Panc1 (cell line): ENCODE measurements around the gene GNA12. TPM values are rescaled to one million over a fixed set of nuclear protein-coding genes. Genes with fewer than 3 reads are reported as not detected.
A peak's percentile ranks its signal among the peaks of the same experiment; 100 is the strongest.

Experiments
- ATAC-seq: fragments of 200-7000 bp; cut with Tn5 transposase; 2 replicates; pipeline ENCODE4 v1.9.1; 2020; ENCODE audit warnings: mild to moderate bottlenecking, moderate library complexity
- BruUV-seq: library from RNA; stranded (reverse); fragments of 400-500 nt; replicated peaks from 2 replicates; lab custom pipeline; 2021; lab: Mats Ljungman, UMichigan
- CTCF ChIA-PET: fragments of 300-600 bp; sonication (Branson Sonifier 250); formaldehyde crosslinking; loops from one replicate; lab custom pipeline; 2022; ENCODE audit warnings: antibody characterized with exemption; lab: Charles Lee
- POLR2A ChIA-PET: fragments of 300-600 bp; sonication (Branson Sonifier 250); formaldehyde crosslinking; loops from one replicate; lab custom pipeline; 2022; ENCODE audit warnings: antibody characterized with exemption; lab: Charles Lee
- DNase-seq: peaks from one replicate; pipeline ENCODE4 v3.0.0-alpha.2; 2010; ENCODE audit warnings: low read depth, low spot score
- H3K27ac ChIP-seq: 2 replicates; pipeline ENCODE4 v1.5.1; 2011; ENCODE audit warnings: mild to moderate bottlenecking, low read length, inconsistent platforms
- H3K27me3 ChIP-seq: fragments of 200-500 bp; sonication (Bioruptor generic); 2 replicates; pipeline ENCODE4 v1.6.0; 2014; ENCODE audit warnings: low read length, inconsistent platforms; ENCODE audit not compliant: control insufficient read depth, insufficient read depth
- H3K36me3 ChIP-seq: fragments of 200-500 bp; sonication (Bioruptor generic); 2 replicates; pipeline ENCODE4 v1.5.1; 2014; ENCODE audit warnings: inconsistent platforms, mild to moderate bottlenecking, low read length, moderate library complexity; ENCODE audit not compliant: control insufficient read depth, insufficient read depth
- H3K4me1 ChIP-seq: 2 replicates; pipeline ENCODE4 v1.5.1; 2011; ENCODE audit warnings: inconsistent platforms, mild to moderate bottlenecking, low read length, moderate library complexity; ENCODE audit not compliant: control insufficient read depth, insufficient read depth
- H3K4me3 ChIP-seq, 2 experiments: 2 replicates each; pipeline ENCODE4 v1.5.1; 2011 to 2012; ENCODE audit warnings: low read depth in 2 of 2, low read length in 2 of 2, mild to moderate bottlenecking in 2 of 2, inconsistent platforms in 1 of 2, moderate library complexity in 1 of 2
- H3K9me3 ChIP-seq: fragments of 200-500 bp; sonication (Bioruptor generic); 2 replicates; pipeline ENCODE4 v1.5.1; 2014; ENCODE audit warnings: low read depth, mild to moderate bottlenecking, inconsistent platforms, low read length, moderate library complexity; ENCODE audit not compliant: control insufficient read depth, insufficient read depth
- POLR2AphosphoS5 ChIP-seq: IDR thresholded peaks from 2 replicates; pipeline ENCODE4 v1.6.1; 2012; ENCODE audit warnings: mild to moderate bottlenecking, low read depth, low read length, moderate library complexity
- SIN3A ChIP-seq: IDR thresholded peaks from 2 replicates; pipeline ENCODE4 v1.6.1; 2012; ENCODE audit warnings: low read depth, mild to moderate bottlenecking, low read length, moderate library complexity, borderline replicate concordance; ENCODE audit not compliant: insufficient read depth
- TCF7L2 ChIP-seq: IDR thresholded peaks from 2 replicates; pipeline ENCODE4 v1.6.1; 2011; ENCODE audit warnings: mild to moderate bottlenecking, low read depth, low read length, inconsistent platforms
- in situ Hi-C: cut with HindIII; loops from 2 replicates; pipeline ENCODE4 v1.10.0; 2016; ENCODE audit warnings: low sequenced_read_pairs, low pct_unique_long_range_greater_than_20kb
- intact Hi-C: fragments of 100-400 bp; cut with micrococcal nuclease; formaldehyde crosslinking; loops from one replicate; pipeline ENCODE4 v1.10.0; 2022; ENCODE audit not compliant: unreplicated experiment
- total RNA-seq: library from RNA; stranded (reverse); gene quantifications from one replicate; pipeline ENCODE4 v1.2.1, GENCODE V29; 2021; ENCODE audit not compliant: unreplicated experiment
- TF ChIP-seq, protein P1 (sequence below): fragments of 450-650 bp; IDR thresholded peaks from 2 replicates; pipeline ENCODE4 v1.5.1; 2017; ENCODE audit warnings: mild to moderate bottlenecking
- TF ChIP-seq, protein P2 (sequence below), 2 experiments: IDR thresholded peaks; 2 replicates each; pipeline ENCODE4 v1.6.1; 2011 to 2012; ENCODE audit warnings: low read depth in 2 of 2, control low read depth in 1 of 2, low read length in 1 of 2, mild to moderate bottlenecking in 1 of 2, moderate library complexity in 1 of 2; ENCODE audit not compliant: insufficient read depth in 1 of 2

Gene GNA12
- total RNA-seq, 1 experiment from 2014 or later, result 139 TPM

DNA sequence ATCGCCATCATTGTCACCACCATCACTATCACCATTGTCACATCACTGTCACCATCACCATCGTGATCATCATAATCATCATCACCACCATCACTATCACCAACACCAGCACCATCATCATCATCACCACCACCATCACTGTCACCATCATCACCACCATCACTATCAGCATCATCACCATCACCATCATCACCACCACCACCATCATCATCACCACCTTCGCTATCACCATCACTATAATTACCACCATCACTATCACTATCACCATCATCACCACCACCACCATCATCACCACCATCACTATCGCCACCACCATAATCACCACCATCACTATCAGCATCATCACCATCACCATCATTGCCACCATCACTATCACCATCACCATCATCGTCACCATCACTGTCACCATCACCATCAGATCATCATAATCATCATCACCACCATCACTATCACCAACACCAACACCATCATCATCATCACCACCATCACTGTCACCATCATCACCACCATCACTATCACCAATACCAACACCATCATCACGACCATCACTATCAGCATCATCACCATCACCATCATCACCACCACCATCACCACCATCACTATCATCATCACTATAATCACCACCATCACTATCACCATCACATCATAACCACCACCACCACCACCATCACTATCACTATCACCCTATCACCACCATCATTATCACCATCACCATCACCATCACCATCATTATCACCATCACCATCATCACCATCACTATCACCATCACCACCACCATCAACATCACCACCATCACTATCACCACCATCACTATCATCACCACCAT lies 6.0 kb upstream of the GNA12 start:
- intact Hi-C loops, result no loop called here
- H3K9me3 ChIP-seq, result no peaks in the 10 kb centered on the region
- no peak overlapping the region for H3K4me3 ChIP-seq
- no peaks in the 10 kb centered on the region for H3K36me3 ChIP-seq
- H3K4me1 ChIP-seq, result no peaks in the 10 kb centered on the region
- DNase-seq (no peak), ATAC-seq (no peak)
- POLR2A ChIA-PET, result no interaction called here
- H3K27me3 ChIP-seq, result no peaks in the 10 kb centered on the region
- CTCF ChIA-PET, result no interaction called here
- in situ Hi-C loops, result no loop called here
- BruUV-seq, result no TSS peak
- H3K27ac ChIP-seq, result no peak overlapping the region
- TF ChIP-seq SIN3A, result no peak
- no peak for TF ChIP-seq TCF7L2
- TF ChIP-seq POLR2AphosphoS5, result no peak
- TF ChIP-seq, protein P1, sequence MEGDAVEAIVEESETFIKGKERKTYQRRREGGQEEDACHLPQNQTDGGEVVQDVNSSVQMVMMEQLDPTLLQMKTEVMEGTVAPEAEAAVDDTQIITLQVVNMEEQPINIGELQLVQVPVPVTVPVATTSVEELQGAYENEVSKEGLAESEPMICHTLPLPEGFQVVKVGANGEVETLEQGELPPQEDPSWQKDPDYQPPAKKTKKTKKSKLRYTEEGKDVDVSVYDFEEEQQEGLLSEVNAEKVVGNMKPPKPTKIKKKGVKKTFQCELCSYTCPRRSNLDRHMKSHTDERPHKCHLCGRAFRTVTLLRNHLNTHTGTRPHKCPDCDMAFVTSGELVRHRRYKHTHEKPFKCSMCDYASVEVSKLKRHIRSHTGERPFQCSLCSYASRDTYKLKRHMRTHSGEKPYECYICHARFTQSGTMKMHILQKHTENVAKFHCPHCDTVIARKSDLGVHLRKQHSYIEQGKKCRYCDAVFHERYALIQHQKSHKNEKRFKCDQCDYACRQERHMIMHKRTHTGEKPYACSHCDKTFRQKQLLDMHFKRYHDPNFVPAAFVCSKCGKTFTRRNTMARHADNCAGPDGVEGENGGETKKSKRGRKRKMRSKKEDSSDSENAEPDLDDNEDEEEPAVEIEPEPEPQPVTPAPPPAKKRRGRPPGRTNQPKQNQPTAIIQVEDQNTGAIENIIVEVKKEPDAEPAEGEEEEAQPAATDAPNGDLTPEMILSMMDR, result no peak

DNA sequence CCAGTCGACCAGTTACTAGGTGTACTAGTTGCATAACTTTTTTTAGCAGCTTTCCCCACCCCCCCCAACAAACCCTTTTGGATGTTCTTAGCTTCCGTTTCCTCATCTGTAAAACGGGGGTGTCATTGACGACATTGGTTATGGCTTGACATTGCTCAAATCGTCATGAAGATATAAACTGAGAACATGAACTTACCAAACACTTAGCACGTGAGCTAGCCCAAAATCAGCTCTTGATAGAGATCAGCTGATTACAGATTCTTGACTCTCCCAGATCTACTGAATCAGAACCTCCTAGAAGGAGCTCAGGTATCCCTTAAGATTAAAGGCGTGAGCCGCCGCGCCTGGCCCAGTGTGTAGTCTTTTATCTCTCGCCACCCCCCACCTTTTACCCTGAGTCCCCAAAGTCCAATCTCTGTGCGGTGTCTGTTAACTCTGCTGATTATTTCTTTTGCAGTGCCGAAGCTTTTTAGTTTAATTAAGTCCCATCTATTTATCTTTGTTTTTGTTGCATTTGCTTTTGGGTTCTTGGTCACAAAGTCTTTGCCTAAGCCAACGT lies 1.0 kb upstream of the GNA12 start:
- ATAC-seq (no peak), DNase-seq (no peak)
- in situ Hi-C loops (no loop called here), intact Hi-C loops (no loop called here)
- Histone ChIP-seq H3K27me3 (no peaks in the 10 kb centered on the region), H3K27ac (peak overlapping the region; percentile 92), H3K9me3 (no peaks in the 10 kb centered on the region), H3K36me3 (no peaks in the 10 kb centered on the region; the same call in none of the 2 replicates), H3K4me1 (peaks cover 27% of the 10 kb centered on the region), H3K4me3 (peak overlapping the region; percentile 47 to 83)
- TF ChIP-seq SIN3A (no peak), TCF7L2 (no peak), POLR2AphosphoS5 (no peak)
- TF ChIP-seq, protein P2, sequence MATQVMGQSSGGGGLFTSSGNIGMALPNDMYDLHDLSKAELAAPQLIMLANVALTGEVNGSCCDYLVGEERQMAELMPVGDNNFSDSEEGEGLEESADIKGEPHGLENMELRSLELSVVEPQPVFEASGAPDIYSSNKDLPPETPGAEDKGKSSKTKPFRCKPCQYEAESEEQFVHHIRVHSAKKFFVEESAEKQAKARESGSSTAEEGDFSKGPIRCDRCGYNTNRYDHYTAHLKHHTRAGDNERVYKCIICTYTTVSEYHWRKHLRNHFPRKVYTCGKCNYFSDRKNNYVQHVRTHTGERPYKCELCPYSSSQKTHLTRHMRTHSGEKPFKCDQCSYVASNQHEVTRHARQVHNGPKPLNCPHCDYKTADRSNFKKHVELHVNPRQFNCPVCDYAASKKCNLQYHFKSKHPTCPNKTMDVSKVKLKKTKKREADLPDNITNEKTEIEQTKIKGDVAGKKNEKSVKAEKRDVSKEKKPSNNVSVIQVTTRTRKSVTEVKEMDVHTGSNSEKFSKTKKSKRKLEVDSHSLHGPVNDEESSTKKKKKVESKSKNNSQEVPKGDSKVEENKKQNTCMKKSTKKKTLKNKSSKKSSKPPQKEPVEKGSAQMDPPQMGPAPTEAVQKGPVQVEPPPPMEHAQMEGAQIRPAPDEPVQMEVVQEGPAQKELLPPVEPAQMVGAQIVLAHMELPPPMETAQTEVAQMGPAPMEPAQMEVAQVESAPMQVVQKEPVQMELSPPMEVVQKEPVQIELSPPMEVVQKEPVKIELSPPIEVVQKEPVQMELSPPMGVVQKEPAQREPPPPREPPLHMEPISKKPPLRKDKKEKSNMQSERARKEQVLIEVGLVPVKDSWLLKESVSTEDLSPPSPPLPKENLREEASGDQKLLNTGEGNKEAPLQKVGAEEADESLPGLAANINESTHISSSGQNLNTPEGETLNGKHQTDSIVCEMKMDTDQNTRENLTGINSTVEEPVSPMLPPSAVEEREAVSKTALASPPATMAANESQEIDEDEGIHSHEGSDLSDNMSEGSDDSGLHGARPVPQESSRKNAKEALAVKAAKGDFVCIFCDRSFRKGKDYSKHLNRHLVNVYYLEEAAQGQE (IDR thresholded peaks at IDR 0.05; ENCODE audit: insufficient read depth in 1 of 2, low read depth in 2 of 2, low read length in 1 of 2), result no peak
- TF ChIP-seq, protein P1, result no peak
- ChIA-PET POLR2A (interaction anchor here (0.7 kb wide), 1 partner anchor 19 kb away, joined by 3 read pairs; no protein-coding TSS in a partner anchor), CTCF (no interaction called here)
- no TSS peak for BruUV-seq
